Measurements from ENCODE around the gene DPP9.

DPP9 gene

DNA sequence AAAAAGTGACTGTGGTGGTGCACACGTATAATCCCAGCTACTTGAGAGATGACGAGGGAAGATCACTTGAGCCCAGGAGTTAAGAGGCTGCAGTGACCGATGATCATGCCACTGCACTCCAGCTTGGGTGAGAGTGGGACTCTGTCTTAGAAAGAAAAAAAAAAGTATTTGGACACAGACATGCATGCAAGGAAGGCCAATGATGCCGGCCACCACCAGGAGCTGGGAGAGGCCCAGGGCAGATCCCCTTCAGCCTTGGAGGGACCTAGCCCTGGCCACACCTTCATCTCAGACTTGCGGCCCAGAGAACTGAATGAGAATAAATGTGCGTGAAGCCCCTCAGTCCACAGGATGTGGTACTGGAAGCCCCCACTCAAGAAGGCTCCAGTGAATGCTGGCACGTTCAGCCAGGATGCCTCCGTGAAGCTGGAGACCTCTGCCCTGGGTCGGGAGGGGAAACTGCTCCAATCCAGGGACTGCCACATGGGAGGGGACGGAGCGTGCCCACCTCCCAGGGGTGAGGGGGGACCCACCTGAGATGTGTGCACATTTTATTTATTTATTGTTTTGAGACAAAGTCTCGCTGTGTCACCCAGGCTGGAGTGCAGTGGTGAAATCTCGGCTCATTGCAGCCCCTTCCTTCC, 69.7 kb downstream of the DPP9 start:
- no peak for DNase-seq

DNA sequence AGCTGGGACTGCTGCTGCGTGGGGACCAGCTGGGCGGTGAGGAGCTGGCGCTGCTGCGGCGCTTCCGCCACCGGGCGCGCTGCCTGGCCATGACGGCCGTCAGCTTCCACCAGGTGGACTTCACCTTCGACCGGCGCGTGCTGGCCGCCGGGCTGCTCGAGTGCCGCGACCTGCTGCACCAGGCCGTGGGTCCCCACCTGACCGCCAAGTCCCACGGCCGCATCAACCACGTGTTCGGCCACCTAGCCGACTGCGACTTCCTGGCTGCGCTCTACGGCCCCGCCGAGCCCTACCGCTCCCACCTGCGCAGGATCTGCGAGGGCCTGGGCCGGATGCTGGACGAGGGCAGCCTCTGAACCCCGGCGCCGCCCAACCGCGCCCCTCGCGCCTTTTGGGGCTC, 71.6 kb downstream of the DPP9 start:
- DNase-seq, result no peak

DNA sequence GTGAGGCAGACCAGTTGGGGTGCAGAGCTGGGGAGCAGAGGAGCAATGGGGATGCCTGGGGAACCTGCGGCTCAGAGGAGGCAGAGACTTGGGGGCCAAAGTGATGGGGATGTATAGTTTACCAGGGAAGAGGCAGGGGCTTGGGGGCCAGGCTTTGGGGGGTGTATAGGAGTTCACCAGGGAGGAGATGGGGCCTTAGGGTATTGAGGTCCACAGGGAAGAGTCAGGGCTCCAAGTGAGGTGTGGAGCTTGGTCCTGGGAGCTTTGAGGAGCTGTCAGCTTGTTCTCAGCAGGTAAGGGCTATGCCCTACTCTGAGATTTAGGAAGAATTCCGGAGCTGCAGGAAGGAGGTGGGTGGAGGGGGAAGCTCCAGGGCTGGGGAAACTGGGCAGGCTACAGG, 73.5 kb downstream of the DPP9 start:
- no peak for DNase-seq

DNA sequence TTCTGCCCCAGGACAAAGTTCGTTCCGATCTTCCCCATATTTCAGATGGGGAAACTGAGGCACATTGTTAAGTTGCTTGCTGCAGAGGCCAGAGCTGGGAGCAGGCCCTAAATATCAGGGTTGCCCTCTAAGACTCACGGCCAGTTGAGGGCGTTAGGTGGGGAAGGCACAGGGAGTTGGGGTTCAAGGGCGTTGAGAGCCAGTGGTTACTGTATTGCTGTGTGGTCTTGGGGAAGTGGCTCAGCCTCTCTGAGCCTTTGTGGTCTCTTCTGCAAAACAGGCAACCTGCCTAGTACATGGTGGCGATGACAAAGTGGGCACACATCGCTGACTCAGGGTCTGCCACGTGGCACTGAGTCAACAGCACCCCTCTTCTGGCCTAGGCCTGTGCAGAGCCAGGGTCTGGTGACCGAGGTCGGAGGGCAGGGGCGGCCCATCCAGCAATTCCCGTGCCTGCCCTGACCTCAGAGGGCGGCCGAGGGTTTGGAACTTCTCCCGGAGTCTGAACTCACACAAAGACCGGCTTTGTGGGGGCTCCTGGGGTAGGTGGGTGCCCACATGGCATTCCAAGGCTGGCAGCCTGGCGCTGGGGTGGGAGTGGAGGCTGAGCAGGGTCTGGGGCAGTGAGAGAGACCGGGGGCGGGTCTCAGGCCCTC, 74.1 kb downstream of the DPP9 start:
- no peak for DNase-seq

DNA sequence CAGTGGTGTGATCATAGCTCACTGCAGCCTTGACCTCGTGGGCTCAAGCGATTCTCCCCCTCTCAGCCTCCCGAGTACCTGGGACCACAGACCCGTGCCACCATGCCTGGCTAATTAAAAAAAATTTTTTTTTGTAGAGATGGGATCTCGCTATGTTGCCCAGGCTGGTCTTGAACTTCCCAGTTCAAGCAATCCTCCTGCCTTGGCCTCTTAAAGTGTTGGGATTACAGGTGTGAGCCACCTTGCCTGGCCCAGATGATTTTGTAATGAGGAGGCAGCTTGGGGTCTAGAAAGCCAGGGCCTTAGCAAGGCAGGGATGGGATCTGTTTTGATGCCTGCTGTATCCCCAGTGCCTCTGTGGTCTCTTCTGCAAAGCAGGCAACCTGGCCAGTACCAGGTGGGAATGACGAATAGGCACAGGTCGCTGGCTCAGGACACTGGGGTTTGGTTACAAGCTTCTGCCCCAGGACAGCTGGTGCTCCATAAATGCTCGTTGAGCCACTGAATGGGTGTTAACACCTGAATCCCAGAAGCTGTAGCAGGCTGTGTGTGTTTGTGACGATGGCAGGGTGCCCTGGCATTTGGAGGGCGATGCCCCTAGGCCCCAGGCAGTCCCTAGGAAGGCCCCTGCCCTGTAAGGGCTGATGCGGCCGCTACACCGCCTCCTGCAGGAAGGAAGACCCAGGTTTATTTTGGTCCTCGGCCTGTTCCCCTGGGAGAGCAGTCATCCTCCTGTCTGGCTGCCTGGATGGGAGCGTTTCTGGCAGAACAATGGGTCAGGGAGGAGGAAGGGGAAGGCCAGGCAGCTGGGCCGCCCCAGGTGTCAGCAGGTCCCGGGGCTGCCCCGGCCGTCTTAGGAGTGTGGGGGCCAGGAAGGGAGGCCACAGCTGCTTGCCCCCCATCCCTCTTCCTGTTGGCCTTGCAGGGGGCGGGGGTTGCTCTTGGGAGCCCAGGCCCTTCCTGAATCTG, 75.7 kb downstream of the DPP9 start:
- no peak for DNase-seq

DNA sequence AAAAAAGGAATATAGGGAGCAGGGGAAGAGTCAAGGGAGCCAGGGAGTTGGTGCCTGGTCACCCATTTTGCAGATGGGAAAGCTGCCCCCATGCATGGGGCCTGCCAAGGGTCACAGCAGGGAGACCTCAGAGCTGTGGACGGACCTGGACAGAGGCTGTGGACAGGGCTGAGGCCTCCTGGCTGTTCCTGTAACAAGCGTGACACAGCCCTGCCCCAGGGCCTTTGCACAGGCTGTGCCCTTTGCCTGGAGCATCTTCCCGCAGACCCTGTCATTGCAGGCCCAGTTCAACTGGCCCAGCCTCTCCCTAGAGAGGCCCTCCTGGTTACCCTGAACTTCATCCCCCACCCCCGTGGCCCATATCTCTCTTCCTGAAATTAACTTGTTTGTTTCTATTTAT, 77.9 kb downstream of the DPP9 start:
- DNase-seq, result no peak

DNA sequence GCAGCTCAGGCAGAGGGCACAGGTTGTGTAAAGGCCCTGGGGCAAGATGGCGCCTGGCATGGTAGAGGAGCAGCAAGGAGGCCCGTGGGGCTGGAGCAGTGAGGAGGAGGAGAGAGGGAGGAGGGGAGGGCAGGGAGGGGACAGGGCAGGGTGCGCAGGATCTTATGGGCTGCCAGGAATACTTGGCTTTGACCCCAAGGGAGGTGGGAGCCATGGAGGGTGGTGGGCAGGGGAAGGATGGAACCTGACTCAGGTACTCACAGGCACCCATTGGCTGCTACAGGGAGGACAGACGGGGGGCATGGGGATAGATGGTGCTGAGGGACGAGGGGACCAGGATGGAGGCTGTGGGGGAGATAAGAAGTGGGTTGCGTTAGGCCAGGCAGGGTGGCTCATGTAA, 81.0 kb downstream of the DPP9 start:
- DNase-seq, result no peak

DNA sequence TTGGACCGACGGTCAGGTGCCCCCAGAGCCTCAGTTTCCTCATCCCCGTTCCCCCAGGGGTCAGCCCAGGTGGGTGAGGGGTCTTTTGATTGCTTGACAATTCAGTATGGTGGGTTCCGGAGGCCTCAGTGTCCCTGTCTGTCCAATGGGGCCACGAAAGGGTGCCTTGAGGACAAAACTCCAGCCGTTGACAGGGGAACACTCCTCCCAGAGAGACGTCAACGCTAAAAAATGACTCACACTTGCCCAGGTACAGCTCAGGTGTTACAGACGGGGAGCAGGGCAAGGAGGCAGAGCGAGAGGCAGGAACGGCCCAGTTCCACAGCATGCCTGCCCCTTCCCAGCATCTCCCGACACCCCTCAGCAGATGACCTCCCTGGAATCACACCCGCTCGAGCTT, 82.5 kb downstream of the DPP9 start:
- no peak for DNase-seq

DNA sequence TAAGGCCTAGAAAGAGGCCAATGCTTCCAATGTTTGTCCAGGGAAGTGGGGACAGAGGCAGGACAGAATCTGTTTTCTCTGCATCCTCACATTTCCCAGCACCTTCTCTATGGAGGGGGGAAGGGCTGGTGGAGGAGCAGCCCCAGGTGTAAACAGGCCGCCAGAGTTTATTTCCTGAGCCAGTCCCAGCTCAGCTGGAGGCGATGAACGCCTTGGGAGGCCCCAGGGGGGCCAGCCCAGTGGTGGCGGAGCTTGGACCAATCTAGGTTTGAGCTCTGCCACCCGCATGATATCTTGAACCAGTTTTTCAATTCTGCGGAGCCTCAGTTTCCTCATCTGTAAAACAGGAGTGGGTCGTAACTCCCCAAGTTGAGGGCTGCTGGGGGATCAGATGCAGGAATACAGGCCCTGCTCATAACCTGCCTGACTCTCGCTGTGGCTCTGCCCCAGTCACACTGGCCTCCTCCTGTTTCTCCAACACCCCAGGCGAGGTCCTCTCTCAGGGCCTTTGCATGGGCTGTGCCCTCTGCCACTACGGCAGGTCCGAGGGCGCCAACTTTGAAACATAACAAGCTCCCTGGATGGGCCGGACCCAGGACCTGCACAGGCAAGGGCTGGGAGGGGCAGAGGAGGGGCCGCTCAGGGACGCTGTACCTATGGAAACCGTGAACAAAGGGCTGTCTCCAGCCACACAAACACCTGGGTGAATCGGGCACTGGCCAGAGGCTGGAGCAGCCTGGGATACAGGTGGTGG, 83.2 kb downstream of the DPP9 start:
- DNase-seq, result no peak

DNA sequence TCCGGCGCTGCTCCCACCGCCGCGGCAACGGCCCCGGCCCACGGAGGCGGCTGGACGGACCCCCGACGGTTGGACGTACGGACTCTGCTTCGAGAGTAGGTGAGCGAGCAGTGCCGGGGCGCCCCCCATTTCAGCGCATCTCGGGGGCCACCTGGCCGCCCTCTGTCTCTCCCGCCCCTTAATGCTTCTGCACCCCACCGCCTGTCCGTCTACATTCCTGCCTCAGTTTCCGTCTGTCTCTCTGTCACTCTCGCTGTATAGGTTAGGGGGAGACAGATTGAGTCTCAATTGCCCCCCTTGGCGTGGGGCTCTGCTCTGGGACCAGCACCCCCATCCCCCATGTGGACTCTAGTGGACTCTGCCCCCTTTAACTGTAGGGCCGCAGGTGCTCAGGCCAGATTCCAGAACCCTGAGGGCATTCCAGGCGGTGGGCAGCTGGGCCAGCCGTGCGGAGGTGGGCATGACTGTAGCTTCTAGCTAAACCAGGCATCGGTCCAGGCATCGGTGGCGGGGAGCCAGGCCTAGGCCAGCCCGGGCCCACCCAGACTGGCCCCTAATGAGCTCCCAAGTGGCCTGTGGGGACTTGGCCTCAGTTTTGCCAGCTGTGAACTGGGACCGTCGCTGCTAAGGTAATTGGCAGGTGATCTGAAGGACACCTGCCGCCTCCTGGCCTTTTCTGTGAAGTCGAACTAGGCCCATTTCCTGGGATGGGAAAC, 84.0 kb downstream of the DPP9 start:
- DNase-seq, result no peak

DNA sequence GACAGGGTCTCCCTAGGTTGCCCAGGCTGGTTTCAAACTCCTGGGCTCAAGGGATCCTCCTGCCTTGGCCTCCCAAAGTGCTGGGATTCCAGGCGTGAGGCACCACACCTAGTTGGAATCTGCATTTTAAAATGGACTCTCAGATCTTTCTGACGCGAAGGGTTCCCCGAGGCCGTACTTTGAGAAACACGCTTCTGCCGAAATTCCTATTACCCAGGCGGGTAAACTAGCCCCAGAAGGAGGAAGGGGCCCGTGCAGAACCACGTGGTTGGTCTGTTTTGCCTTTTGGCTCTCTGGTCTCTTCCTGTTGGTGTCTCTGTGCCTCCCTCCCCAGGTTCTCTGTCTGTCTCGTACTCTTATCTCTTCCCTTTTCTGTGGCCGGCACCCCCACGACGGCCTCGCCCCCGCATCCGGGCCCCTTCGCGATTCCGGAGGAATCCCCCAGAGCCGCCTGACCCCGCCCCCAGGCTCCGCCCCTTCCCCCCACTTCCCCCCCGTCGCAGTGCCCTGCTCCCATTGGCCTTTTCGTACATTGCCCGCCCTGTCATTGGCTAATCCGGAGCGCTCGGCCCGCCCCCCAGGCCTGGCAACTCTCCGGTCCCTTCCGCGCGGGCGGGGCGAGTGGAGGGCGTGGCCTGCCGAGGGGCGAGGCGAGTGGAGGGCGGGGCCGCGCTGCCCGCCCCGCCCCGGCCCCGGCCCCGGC, 84.7 kb downstream of the DPP9 start, which contains the start of gene TNFAIP8L1:
TSS of gene TNFAIP8L1 (plus strand) at position 689 of the 703 bp plus-strand sequence. CDS start 12,354 bp downstream, outside the sequence.
- peak; percentile 99 for DNase-seq

DNA sequence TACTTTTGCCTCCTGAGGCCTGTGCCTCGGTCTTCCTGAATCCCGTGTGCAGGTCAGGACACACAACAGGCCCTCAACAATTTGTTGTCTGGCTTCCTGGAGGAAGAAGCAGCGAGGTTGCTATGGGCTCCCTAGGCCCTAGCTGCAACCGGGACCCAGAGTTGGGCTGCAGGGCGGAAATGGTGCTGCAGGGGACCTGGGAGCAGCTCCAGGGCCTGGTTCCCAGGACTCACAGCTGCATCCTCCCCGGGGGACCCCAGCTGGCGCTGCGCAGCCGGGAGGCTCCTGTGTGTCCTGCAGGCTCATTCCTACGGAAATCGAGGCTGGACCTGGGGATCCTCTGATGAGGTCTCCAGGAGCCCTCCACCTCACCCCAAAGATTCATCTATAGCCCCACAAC, 85.3 kb downstream of the DPP9 start:
- DNase-seq, result no peak

DNA sequence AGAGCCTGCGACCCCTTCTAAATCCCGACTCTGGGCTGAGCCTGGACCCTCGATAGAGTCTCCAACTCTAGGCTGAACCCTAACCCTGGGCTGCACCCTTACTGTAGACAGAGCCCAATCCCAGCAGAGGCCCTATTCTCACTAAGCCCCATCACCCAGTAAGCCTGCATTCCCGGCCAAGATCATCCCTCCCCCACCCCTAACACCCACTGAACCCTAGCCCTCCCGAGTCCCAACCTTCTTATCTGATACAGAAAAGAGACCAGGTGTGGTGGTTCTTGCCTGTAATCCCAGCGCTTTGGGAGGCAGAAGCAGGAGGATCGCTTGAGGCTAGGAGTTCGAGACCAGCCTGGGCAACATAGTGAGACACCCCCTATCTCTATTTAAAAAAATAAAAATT, 86.9 kb downstream of the DPP9 start:
- no peak for DNase-seq

DNA sequence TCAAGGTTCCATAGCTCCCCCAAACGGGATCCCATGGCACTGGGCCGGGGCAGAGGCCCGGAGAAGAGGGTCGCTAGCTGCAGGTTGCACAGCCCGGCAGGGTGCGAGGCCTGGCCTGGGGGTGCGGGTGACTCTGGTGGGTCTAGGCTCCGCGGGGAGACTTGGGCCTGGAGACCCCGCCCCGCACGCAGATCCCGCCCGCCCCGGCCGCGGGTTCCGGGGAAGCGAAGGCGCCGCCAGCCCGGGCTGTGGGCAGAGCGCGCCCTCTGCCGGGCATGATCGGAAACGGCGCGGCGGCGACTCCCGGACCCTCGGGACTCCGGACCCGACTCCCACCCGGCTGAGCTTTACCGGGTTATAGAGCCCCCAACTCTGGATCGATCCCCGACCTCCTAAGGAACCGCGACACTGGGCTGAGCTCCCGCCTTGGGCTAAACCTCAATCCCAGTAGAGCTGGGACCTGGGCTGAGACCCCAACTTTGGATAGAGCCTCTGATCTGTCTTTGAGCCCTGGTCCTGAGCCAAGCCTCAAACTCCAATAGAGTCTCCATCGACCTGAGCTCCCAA, 87.4 kb downstream of the DPP9 start:
- peak; percentile 80 for DNase-seq

DNA sequence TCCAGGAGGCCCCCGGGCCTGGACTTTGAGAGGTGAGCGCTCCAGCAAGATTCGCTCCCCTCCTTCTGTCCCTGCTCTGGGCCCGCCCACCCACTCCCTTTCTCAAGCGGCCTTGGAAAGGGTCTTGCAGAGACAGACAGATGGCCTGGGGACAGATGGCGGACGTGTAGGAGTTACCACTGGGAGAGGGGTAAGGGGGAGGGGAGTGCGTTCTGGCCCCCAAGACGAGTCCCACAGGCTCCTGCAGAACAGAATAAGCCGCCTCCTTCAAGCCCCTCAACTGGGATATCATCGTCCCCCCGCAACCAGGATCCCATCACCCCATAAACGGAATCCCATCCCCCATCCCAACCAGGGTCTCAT, 87.9 kb downstream of the DPP9 start:
- no peak for DNase-seq

DNA sequence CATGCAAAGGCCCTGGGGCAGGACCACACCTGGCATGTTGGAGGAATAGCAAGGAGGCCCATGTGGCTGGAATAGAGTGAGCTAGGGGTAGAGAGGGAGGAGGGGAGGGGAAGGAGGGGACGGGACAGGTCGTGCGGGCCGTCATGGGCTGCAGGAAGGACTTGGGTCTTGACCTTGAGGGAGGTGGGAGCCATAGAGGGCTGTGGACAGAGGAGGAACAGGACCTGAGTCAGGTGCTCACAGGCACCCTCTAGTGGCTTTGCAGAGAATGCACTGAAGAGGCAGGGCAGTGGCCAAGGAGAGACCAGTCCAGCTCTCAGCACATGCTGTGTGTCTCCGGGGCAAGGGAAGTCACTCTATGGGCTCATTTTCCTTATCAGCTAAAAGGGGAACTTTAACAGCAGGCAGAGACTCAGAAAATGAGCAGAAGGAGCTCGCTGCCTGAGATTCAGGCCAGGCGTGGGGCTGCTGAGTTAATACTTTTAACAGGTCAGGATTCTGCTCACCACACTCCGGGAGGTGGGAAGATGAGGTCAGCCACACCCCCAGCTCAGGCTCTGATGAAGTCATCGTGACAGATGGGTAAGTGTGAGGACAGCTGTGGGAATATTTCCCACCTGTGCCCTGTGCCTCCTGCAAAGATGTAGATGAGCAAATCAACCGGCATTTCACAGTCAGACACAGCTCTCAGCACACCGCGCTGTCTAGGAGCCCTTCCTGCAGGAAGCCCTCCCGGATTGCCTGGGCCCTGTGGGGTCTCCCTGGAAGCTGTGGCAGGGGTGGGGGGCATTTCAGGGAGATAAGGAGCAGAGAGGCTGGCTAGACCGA, 90.3 kb downstream of the DPP9 start:
- DNase-seq, result peak; percentile 38

Measured in stimulated activated CD4-positive, alpha-beta T cell treated with anti-CD3 and anti-CD28 coated beads, Interleukin-4, amount 100 ng/mL, for 1 hour (primary cell).